KMS-11 (cell line): ENCODE data around the gene IFT80.

Experiments
- H2AFZ ChIP-seq: fragments of 200-600 bp; sonication (generic); 2 replicates; pipeline ENCODE4 v1.6.1; 2016; ENCODE audit warnings: antibody characterized with exemption, mixed run types, low read depth
- H3K27ac ChIP-seq: fragments of 200-600 bp; sonication (generic); 2 replicates; pipeline ENCODE4 v1.6.1; 2016; ENCODE audit warnings: mild to moderate bottlenecking, mixed run types
- H3K27me3 ChIP-seq: fragments of 200-600 bp; sonication (generic); 2 replicates; pipeline ENCODE4 v1.6.1; 2017; ENCODE audit warnings: mild to moderate bottlenecking, low read depth, mixed run types, moderate library complexity; ENCODE audit not compliant: insufficient read depth
- H3K36me3 ChIP-seq: fragments of 200-600 bp; sonication (generic); 2 replicates; pipeline ENCODE4 v1.6.1; 2017; ENCODE audit warnings: mild to moderate bottlenecking, mixed run types; ENCODE audit not compliant: insufficient read depth
- H3K4me1 ChIP-seq: fragments of 200-600 bp; sonication (generic); 2 replicates; pipeline ENCODE4 v1.6.1; 2016; ENCODE audit warnings: mild to moderate bottlenecking, low read depth, mixed run types; ENCODE audit not compliant: poor library complexity, severe bottlenecking
- H3K4me2 ChIP-seq: fragments of 200-600 bp; sonication (generic); 2 replicates; pipeline ENCODE4 v1.7.0; 2016; ENCODE audit warnings: mild to moderate bottlenecking, mixed run types
- H3K4me3 ChIP-seq: fragments of 200-600 bp; sonication (generic); IDR thresholded peaks from 2 replicates; pipeline ENCODE4 v1.6.1; 2017; ENCODE audit warnings: low read depth, low read length, mixed read lengths; ENCODE audit not compliant: insufficient read depth
- H3K79me2 ChIP-seq: fragments of 200-600 bp; sonication (generic); 2 replicates; pipeline ENCODE4 v1.6.1; 2016; ENCODE audit warnings: low read depth, mixed run types; ENCODE audit not compliant: insufficient read depth
- H3K9ac ChIP-seq: fragments of 200-600 bp; sonication (generic); 2 replicates; pipeline ENCODE4 v1.6.1; 2016; ENCODE audit warnings: mild to moderate bottlenecking, mixed run types
- H4K20me1 ChIP-seq: fragments of 200-600 bp; sonication (generic); 2 replicates; pipeline ENCODE4 v1.6.1; 2016; ENCODE audit warnings: mild to moderate bottlenecking, mixed run types; ENCODE audit not compliant: insufficient read depth
- TF ChIP-seq, protein P1 (sequence below): fragments of 200-600 bp; sonication (generic); conservative IDR thresholded peaks from 2 replicates; pipeline ENCODE4 v1.6.1; 2017; ENCODE audit warnings: low read depth, mild to moderate bottlenecking, antibody characterized with exemption, low read length, moderate library complexity, mixed read lengths

The IFT80 gene

DNA sequence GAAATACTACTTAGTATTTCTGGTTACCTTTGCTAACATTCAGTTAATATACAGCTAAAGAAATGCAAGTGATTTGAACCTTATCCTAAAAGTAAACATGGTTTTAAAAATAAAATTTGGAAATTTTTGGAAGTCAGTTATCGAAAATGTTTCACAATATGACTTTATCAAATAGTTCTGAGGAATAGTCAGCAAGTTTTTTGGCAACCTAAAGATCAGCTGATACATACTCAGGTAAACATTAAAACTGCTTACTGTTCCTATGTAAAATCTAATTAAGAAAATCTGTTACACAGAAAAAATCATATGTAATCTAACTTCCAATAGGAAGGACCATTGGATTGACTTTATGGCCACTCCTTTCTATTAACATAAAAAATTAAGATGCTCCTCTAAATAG is 24.1 kb downstream of the IFT80 start:
- H3K9ac ChIP-seq, result no peak overlapping the region
- TF ChIP-seq, protein P1, sequence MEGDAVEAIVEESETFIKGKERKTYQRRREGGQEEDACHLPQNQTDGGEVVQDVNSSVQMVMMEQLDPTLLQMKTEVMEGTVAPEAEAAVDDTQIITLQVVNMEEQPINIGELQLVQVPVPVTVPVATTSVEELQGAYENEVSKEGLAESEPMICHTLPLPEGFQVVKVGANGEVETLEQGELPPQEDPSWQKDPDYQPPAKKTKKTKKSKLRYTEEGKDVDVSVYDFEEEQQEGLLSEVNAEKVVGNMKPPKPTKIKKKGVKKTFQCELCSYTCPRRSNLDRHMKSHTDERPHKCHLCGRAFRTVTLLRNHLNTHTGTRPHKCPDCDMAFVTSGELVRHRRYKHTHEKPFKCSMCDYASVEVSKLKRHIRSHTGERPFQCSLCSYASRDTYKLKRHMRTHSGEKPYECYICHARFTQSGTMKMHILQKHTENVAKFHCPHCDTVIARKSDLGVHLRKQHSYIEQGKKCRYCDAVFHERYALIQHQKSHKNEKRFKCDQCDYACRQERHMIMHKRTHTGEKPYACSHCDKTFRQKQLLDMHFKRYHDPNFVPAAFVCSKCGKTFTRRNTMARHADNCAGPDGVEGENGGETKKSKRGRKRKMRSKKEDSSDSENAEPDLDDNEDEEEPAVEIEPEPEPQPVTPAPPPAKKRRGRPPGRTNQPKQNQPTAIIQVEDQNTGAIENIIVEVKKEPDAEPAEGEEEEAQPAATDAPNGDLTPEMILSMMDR, result no peak
- H2AFZ ChIP-seq, result no peak overlapping the region
- peaks cover 42% of the 10 kb centered on the region for H3K4me1 ChIP-seq
- no peak overlapping the region for H3K4me3 ChIP-seq
- no peaks in the 10 kb centered on the region for H4K20me1 ChIP-seq
- H3K27me3 ChIP-seq, result no peaks in the 10 kb centered on the region
- H3K36me3 ChIP-seq, result no peaks in the 10 kb centered on the region
- H3K79me2 ChIP-seq, result no peaks in the 10 kb centered on the region
- no peak overlapping the region for H3K27ac ChIP-seq
- H3K4me2 ChIP-seq, result no peak overlapping the region

DNA sequence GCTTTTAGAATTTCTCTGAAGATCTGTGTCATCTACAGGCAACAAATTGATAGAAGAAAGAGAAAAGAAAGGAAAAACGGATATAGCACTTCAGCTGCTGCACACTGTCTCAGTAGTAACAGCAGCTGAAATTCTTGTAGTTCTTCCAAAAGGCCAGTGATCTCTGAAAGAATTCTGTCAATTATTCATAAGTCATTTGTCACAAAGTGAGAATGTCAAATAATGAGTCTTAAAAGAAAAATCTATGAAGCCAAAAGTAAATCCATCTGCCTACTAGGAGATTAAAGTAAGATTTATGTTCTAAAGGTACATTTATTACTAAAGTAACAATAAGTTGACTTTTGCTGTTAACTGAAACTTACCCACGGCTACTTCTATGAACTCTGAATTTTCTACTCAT is 24.6 kb downstream of the IFT80 start:
- no peaks in the 10 kb centered on the region for H3K79me2 ChIP-seq
- no peak overlapping the region for H3K27ac ChIP-seq
- no peak overlapping the region for H3K9ac ChIP-seq
- no peaks in the 10 kb centered on the region for H4K20me1 ChIP-seq
- H3K4me3 ChIP-seq, result no peak overlapping the region
- peaks cover 42% of the 10 kb centered on the region for H3K4me1 ChIP-seq
- no peaks in the 10 kb centered on the region for H3K27me3 ChIP-seq
- H3K4me2 ChIP-seq, result no peak overlapping the region
- H3K36me3 ChIP-seq, result no peaks in the 10 kb centered on the region
- no peak overlapping the region for H2AFZ ChIP-seq
- TF ChIP-seq, protein P1, result no peak

DNA sequence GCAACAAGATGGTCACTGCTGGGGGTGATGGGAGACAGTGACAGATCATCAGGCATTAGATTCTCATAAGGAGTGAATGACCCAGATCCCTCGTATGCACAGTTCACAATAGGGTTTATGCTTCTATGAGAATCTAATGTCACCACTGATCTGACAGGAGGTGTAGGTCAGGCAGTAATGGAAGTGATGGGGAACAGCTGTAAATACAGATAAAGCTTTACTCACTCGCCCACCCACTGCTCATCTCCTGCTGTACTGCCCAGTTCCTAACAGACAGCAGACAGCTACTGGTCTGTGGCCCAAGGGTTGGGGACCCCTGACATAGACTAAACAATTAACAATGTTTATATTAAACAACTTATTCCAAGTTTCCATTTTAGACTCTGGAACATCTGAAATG is 25.4 kb downstream of the IFT80 start:
- Histone ChIP-seq H4K20me1 (no peaks in the 10 kb centered on the region), H3K36me3 (no peaks in the 10 kb centered on the region), H3K4me2 (no peak overlapping the region), H3K27ac (no peak overlapping the region), H3K4me1 (peaks cover 43% of the 10 kb centered on the region), H2AFZ (no peak overlapping the region), H3K27me3 (no peaks in the 10 kb centered on the region), H3K79me2 (no peaks in the 10 kb centered on the region), H3K4me3 (no peak overlapping the region), H3K9ac (no peak overlapping the region)
- TF ChIP-seq, protein P1, result no peak

DNA sequence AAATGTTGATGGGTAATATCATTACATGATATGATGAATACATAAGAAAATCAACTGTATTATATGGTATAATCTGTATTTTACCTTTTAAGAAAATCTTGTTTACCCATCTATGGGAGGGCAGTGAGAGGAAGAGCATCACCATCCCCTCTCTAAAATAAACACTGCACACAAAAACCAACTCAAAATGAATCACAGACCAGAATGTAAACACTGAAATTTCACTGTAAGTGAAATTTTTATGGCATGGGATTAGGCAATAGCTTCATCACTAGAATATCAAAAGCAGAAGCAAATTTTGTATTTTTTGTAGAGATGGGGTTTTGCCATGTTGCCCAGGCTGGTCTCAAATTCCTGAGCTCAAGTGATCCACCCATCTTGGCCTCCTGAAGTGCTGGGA is 26.2 kb downstream of the IFT80 start:
- TF ChIP-seq, protein P1, result no peak
- Histone ChIP-seq H3K27ac (no peak overlapping the region), H3K79me2 (no peaks in the 10 kb centered on the region), H3K27me3 (no peaks in the 10 kb centered on the region), H3K4me3 (no peak overlapping the region), H3K9ac (no peak overlapping the region), H3K36me3 (no peaks in the 10 kb centered on the region), H3K4me1 (peaks cover 52% of the 10 kb centered on the region), H3K4me2 (no peak overlapping the region), H2AFZ (no peak overlapping the region), H4K20me1 (no peaks in the 10 kb centered on the region)
